ENCODE data around the gene UBL3.

DNA sequence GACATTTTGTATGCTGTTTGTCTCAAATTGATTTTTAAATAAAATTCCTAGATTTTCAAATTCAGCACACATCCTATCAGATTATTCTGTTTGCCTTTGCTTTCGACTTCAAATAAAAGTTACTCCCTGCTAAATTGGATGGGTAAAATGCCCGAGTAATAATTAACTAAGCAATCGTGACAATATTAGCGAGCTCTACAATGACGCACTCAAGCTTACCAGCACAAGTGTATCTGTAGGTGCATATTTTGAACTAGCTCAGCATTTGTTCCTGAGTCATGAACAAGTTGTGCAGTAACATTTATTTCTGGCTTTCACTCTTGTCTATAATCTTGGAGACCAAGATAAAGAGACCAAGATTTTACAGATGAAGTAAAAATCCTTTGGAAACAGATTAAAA, 113.4 kb downstream of the UBL3 start:
- TF ChIP-seq EZH2 (IDR thresholded peaks at IDR 0.05; ENCODE audit: borderline replicate concordance, low read depth, low read length, poor library complexity, severe bottlenecking): no peak
- TF ChIP-seq, protein P1, sequence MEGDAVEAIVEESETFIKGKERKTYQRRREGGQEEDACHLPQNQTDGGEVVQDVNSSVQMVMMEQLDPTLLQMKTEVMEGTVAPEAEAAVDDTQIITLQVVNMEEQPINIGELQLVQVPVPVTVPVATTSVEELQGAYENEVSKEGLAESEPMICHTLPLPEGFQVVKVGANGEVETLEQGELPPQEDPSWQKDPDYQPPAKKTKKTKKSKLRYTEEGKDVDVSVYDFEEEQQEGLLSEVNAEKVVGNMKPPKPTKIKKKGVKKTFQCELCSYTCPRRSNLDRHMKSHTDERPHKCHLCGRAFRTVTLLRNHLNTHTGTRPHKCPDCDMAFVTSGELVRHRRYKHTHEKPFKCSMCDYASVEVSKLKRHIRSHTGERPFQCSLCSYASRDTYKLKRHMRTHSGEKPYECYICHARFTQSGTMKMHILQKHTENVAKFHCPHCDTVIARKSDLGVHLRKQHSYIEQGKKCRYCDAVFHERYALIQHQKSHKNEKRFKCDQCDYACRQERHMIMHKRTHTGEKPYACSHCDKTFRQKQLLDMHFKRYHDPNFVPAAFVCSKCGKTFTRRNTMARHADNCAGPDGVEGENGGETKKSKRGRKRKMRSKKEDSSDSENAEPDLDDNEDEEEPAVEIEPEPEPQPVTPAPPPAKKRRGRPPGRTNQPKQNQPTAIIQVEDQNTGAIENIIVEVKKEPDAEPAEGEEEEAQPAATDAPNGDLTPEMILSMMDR (conservative IDR thresholded peaks at IDR 0.05; ENCODE audit: low read depth, low read length): no peak

All from A673 (cell line).